LoVo (cell line): Measurements from ENCODE around the gene ERO1A.

Source experiments
- DNase-seq: peaks from one replicate; pipeline ENCODE4 v3.0.0-alpha.2; 2016; ENCODE audit warnings: low spot score

Gene ERO1A

DNA sequence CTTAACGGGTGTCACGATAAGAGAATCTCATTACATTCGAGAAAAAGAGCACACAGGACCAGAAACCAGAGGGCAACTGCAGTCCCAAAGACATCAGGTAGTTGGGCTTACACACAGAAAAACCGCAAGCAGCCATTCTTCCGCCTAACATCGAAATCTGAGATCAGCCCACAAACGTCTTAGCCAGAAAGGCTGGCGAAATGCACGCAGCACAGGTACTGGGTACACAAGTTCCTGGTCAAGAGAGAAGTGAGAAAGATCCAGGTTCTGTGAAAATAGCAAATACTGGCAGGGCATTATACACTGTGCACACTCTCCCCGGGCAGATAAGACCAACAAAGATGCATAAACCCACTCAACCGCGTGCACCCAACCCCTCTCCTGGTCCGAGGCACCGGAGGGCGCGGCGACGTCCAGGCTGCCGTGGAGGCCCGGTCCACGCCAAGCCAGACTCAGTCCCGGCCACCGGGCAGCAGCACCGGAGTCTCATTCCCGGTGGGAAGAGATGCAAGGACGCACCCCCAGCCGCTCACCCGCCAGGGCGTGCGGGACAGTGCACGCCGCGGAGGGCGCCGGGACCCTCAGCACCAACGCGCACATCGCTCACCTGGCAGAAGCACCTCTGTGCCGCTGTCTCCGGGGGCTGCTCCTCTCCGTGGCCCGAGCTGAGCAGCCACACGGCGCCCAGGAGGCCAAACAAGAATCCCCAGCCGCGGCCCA is 437 bp downstream of the ERO1A start:
- DNase-seq, result peak; percentile 42

DNA sequence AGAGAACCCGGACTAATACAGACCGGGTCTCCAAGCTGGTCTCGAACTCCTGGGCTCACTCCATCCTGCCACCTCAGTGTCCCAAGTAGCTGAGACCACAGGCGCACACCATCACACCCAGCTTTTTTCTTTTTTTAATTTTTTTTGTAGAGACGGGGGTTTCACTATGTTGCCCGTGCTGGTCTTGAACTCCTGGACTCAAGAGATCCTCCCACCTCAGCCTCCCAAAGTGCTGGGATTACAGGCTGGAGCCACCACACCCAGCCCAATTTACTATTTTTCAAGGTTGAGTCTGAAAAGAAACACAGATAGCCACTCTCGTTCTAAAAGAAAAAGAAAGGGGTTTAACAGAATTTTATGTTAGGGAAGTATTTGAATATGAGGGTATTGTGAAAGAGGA is 1.8 kb downstream of the ERO1A start:
- DNase-seq, result no peak

DNA sequence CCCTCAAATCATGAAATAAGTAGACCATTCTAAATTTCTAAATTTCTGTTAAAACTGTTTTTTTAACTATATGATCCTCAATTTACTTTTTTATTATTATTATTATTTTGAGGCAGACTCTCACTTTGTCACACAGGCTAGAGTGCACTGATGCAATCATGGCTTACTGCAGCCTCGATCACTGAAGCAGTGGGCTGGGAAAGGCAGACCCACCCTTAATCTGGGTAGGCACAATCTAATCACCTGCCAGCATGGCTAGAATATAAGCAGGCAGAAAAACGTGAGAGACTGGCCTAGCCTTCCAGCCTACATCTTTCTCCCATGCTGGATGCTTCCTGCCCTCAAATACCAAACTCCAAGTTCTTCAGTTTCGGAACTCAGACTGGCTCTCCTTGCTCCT is 2.3 kb downstream of the ERO1A start:
- DNase-seq, result no peak

DNA sequence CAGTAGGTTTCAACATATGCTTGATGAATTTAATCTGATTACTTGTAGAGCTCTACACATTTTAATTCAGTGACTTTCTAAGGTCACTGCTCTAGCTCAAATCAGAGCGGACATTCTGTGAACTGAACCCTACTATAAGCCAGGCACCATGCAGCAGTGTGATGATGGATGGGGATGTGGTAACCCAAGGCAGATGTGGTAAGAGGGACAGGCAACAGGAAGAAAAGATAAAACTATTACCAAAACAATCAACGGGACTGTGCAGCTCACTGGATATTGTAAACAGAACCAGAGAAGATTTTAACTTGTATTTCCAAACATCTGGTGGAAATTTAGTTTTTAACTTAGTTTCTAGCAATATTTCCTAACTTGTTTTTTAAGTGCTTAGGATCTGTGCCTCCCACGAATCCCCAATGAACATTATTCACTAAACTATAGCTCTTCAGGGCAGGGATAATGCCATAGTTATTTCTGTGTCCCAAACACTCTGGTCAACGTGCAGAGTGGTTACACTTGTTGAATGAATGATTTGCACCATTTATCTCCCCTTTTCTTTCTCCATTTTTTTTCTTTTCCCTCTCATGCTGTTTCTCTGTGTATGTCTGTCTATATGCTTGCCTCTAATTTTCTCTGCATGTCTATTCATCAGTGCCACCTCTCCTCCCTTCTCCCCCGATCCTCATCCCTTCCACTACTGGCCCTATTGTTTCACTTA is 3.0 kb downstream of the ERO1A start:
- no peak for DNase-seq

DNA sequence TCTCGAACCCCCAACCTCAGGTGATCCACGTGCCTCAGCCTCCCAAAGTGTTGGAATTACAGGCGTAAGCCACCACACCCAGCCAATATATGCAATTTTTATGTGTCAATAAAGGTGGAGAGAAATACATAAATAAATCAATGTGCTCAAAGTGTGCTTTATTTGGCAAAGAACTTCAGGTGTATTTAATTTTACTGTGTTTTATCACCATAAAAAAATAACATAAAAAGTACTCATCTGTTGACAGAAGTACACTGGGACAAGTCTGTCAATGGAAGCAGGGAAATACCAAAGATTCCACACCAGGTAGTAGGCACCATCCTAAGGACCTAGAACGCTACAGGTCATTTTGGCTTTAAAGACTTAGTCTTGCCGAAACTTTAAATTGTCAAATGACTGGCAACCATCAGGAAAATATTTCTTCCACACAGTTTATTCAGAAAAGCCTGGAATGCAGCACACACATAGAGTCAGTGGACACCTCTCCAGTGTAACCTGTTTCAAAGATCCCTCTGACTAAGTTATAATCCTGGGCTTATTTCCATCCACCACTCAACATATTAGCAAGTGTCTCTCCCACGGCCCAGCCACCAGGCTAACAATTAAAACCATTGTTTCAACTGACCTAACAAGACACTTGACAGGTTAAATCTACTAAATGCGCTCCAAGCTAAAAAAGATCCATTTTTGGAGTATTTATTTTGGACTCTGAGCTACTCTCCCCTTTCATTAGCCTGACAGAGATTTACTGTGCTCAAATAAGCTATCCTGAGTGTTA is 4.2 kb downstream of the ERO1A start:
- DNase-seq, result no peak

DNA sequence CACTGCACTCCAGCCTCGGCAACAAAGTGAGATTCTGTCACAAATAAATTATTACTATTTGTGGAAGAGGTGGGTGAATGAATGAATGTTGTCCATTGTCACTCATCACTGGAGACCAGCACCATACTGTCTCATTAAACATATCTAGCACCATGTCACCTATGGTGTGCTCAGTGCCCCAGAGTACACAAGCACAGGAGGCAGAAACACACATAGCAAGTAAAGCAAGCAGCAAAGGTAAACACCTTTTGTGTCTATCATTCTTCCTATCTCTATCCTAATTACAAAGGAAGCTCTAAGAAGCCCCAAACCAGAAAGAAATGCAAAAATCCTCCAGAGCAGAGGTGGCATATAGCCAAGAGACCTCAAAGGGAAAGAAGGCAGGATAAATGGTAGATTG is 9.2 kb downstream of the ERO1A start:
- DNase-seq, result no peak

DNA sequence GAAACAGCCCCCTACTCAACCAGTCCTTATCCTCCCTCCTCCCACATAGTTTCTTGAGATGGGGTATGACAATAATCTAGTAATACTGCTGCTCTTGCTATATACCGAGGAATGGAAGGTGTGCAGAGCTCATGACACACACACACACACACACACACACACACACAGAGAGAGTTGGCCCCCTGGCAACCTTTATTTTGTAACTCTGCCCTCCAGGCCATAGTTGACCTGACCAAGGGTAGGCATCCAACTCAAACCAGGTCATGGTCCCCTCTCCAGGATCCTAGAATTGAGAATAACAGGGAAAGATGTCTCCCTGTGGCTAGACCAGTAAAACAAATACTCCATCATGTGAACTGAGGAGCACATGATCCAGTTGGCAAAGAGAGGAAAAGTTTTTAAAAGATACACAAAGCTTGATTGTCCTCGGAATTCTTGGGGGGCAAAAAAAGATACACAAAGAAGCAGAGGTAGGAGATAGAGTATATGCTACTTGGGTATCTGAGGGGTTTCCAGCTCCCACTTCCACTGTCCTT is 11.3 kb downstream of the ERO1A start:
- DNase-seq, result no peak

DNA sequence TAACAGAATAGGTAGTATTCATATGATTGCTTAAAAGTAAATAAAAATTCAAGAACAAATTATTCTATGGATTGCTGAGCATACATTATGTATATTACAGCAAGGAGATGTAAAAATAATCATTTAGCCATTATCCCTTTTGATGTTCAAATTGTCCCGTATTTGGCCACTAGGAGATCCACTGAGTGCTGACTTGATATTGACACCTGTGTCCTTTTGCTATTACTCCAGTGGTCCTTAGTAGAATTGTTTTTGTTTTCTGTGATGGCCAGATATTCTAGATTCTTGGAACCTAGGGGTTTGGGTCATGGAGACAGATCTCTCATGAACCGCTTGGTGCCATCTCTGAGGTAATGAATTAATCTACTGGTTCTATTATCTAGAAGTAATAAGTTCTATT is 16.8 kb downstream of the ERO1A start:
- DNase-seq, result no peak

DNA sequence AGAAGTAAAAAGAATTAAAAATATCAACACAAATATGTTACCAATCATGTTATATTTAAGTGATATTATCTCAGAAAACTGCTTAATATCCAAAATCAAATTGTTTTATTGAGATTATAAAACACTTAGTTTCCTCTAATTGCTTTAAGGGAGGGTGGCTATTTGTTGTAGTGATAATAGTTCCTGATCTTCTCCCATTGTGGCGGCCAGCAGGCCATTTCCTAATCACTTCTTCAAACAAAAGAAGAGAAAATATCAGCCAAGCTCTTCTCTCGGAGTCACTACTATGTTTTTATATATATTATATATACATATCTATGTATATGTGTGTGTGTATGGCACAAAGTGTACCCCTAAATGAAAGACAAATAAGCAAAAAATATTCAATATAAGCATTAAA is 31.5 kb downstream of the ERO1A start:
- DNase-seq, result no peak

DNA sequence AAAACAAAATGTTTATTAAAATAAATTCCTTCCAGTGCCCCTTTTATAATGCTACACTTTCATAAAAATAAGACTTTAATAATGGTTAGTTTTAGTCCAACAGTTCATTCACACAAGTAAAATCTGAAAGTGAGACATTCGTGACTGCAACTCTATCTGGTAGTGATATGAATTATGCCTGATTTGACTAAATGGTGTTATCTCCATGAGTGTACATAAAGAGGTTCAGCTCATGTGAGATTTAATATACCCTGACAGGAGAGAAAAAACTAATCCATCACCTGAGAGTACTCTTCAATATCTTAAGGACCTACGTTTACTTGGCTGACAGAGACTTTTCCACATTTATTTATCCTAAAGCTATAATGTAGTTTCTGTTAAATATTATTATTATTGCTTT is 34.0 kb downstream of the ERO1A start:
- no peak for DNase-seq

DNA sequence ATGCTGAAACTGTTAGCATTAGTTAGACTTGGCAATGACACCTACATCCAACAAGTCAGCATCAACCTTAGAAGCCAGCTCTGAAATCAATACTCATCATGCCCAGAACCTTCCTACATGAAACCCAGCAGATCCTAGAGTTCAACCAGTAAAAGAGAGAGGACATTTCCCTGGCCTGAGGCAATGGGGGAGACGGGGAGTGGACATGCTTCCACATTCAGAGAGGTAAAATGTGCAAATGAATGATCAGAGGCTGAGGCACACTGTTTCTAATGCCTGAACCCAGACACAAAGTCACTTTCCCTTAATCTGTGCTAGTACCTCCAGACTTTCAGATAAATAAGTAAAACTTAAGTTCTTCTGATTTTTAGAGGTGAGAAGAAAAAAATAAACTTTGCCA is 34.5 kb downstream of the ERO1A start:
- no peak for DNase-seq

DNA sequence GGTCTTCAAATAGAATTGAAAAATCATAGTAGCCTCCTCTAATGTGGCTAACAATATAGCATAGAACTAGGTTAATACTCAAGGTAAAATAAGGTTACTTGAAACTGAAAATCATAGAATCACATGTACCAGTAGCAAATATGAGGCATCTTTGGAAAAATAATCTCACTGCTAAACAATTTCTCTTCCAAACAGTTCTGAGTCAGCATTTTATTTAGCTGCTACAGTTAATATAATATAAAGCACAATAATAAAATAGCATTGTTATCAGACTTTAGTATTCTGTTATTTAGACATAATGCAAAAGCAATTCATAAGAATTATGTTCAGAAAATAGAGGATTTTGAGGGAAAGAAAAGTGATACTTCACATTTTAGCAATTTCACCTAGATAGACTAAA is 35.0 kb downstream of the ERO1A start:
- no peak for DNase-seq

DNA sequence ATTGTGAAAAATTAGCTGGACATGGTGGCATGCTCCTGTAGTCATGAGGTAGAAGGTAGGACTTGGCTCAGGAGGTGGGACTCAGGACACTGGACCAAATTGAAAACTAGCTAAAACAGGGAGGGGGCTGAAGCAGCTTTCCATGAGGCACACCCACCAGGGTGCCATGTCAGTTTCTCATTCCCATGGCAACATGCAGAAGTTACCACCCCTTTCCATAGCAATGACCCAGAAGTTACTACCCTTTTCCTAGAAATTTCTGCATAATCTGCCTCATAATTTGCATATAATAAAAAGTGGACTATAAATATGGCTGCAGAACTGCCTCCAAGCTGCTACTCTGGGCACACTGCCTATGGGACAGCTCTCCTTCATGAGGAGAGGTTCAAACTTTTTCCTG is 38.5 kb downstream of the ERO1A start:
- no peak for DNase-seq

DNA sequence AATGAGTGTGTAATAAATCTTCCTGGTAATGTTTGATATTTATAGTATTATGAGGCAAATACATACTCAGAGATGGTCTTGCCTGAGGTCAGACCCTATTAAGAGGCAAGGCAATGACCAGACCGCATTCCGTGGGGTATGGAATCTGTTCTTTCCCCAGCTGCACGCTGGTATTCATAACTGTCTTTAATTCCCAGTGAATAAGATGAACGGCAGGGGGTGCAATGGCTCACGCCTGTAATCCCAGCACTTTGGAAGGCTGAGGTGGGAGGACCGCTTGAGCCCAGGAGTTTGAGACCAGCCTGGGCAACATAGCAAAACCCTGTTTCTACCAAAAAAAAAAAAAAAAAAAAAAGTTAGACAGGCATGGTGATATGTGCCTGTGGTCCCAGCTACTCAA is 44.6 kb downstream of the ERO1A start:
- DNase-seq, result no peak

DNA sequence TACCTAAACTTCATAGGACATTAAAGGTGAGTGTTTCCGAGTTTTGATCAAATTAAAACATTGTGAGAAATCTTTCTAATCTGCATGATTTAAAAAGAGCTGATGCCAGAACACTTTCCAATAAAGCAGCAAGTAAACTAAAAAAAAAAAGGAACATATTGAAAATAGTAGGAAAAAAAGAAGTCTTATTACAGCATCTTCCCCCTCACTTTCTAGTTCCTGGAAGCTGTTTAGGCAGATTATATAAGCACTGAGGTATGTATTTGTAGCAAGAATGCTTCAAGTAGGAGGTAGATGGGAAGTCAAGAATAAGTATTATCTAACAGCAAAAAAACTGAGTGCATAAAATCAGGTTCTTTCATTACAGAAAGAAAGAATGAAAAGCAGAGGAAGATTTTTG is 45.8 kb downstream of the ERO1A start:
- no peak for DNase-seq

DNA sequence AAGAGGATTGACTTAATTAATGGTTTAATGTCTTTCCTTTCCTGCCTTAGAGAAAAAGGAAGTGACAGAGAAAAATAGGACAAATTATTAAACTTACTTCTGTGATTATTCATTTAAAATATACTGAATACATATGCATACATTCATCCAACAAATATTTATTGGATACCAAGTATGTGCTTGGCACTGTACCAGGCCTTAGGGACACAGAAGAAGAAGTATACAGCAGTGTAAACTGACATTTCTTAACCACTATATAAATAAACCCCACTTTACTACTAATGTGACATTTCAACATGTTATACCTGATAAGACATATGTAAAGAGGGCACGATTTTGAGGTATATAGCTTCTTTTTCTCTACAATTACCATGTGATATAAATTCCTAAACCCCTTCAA is 53.6 kb downstream of the ERO1A start:
- DNase-seq, result no peak

DNA sequence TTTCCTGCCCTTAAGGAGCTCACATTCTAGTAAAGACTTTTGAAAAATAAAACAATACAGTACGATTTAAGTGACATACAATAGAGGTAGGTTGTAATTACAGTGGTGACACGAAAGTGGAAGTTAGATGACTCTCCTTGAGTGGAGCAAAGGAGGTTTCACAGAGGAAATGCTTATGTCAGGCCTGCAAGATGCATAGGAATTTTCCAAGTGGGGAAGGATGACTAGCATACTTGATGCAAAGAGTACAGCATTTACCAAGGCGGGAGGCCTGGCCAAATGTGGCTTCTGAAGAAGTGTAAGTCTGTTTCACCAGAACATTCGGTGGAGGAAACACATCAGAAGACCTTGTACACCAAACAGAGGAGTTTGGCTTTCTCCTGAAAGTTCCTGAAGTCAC is 55.2 kb downstream of the ERO1A start:
- DNase-seq, result no peak

DNA sequence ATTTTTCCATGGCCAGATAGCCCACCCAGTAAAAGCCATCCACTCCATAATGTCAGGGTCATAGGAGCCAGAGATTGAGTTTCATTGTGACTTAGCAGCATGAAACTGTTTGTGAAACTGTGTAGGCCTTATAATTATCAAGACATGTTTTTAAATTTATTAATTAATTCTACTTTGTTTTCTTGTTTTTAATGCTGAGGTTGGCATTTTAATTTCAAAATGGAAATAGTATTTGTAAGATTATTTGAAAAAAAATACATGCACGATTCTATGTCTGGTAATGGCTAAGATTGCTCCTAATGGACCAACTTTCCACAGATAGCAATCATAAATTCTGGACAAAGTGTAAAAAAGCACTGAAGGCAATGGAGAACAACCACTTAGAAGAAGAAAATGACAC is 75.7 kb downstream of the ERO1A start:
- DNase-seq, result no peak

DNA sequence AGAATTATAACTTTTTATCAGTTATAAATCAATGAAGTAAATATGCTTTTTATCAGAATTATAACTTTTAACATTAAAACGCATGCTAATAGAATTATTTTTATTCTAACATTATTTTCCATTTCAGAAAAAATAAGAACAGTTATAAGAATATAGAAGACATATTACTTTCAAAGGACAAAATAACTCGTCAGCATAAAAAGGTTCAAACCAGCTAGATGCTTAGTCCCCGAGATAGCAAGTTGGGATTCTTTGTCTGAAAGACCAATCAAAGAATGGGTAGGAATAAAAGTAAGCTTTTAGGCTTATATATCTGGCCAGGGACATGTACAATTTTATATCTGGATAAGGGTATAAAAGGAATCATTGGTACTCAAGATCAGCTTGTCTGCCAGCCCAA is 76.8 kb downstream of the ERO1A start:
- no peak for DNase-seq

DNA sequence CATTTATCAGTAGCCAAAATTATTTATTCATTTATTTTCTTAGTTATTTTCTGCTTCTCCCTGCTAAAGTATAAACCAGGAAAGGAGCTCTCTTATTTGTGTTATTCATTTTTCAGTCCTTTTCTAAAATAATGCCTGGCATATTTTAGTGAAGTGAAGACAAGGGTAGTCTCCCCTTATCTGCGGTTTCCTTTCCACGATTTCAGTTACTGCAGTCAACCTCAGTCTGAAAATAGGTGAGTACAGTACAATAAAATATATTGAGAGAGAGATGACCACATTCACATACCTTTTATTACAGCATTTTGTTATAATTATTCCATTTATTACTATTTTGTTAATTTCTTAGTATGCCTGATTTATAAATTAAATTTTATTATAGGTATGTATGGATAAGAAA is 85.2 kb downstream of the ERO1A start:
- no peak for DNase-seq

DNA sequence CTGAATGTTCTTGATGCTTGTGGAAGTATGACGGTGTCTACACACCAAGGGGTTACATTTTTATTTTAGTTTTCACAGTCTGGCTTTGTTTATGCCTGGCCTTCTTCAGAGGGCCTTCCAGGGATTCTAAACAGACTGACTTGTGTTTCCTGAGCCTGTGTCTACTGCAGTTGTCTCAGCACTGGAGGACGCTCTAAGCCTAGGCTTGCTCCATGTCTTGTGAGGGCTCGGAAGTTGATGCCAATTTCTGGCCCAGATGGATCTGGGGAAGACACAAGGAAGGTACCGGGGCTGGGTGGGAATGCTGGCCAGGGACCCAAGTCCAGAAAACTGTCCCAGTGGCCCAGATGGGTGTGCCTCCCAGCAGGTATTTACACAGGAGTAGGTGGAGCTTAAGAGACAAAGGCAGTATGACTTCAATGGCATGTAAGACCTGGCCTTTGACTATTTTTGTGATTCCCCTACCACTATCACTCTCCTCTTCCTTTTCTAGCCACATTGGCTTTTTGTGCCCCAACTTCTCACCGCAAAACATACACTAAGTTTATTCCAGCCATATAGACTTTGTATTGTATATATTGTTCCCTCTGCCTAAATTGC is 85.8 kb downstream of the ERO1A start:
- no peak for DNase-seq

DNA sequence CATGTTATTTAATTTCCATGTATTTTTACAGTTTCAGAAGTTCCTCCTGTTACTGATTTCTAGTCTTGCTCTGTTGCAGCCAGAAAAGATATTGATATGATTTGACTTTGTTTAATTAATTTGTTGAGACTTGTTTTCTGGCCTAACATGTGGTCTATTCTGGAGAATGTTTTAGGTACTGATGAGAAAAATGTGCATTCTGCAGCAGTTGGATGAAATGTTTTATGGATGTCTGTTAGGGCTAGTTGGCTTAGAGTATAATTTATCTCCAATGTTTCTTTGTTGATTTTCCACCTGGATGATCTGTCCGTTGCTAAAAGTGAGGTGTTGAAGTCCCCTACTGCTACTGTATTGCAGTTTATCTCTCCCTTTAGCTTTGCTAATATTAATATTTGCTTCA is 88.3 kb downstream of the ERO1A start:
- DNase-seq, result no peak

DNA sequence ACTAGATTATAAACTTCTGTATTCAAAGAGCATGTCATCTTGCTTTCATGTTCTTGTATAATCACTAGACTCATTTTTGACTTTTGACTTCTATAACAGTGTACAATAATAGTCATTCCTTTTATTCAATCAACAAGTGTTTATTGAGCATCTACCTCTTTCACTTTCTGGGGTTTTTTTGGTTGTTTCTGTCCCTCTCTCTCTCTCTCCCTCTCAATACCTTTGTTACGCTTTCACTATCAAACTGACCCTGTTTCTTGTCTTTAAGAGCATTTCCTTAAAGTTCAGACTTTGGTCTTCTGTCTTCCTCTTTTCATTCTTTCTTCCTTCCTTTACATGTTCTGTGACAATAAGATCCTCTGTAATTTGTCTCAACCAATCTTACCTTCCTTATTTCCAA is 93.2 kb downstream of the ERO1A start:
- DNase-seq, result no peak
